Spleen (tissue), 11 donors: ENCODE measurements around the gene CCDC184. TPM values are rescaled to one million over a fixed set of nuclear protein-coding genes. Genes with fewer than 3 reads are reported as not detected.
"Not testable (repeated sequence)": the region's sequence is repeated elsewhere in the genome, so short reads cannot be mapped to it uniquely, and the experiment has no call there.

Source experiments
- DNase-seq: peaks from one replicate; pipeline ENCODE4 v3.0.0-alpha.2; 2020
- H3K27ac ChIP-seq, 8 donors: fragments of 200-600 bp; sonication (generic) in 7 of 8; 1 replicate in 4 of 8; 2 replicates in 4 of 8; pipeline versions ENCODE4 v1.5.0 to v1.8.0; 2016 to 2021; ENCODE audit warnings: inconsistent platforms in 4 of 8, mild to moderate bottlenecking in 4 of 8, moderate library complexity in 1 of 8
- H3K27me3 ChIP-seq, 7 donors: fragments of 200-600 bp; sonication (generic) in 6 of 7; replicated peaks in 1 of 7; 1 replicate in 4 of 7; 2 replicates in 3 of 7; pipeline versions ENCODE4 v1.5.0 to v1.8.0; 2016 to 2021; ENCODE audit warnings: inconsistent platforms in 3 of 7, mild to moderate bottlenecking in 1 of 7
- H3K36me3 ChIP-seq, 6 donors: fragments of 200-600 bp; sonication (generic) in 5 of 6; 1 replicate in 4 of 6; 2 replicates in 2 of 6; pipeline versions ENCODE4 v1.5.0 to v1.8.0; 2016 to 2021; ENCODE audit warnings: inconsistent platforms in 2 of 6
- H3K4me1 ChIP-seq, 6 donors: fragments of 200-600 bp; sonication (generic) in 5 of 6; 1 replicate in 3 of 6; 2 replicates in 3 of 6; pipeline versions ENCODE4 v1.5.0 to v1.8.0; 2016 to 2021; ENCODE audit warnings: inconsistent platforms in 3 of 6
- H3K4me3 ChIP-seq, 8 donors: fragments of 200-600 bp; sonication (generic) in 7 of 8; 1 replicate in 4 of 8; 2 replicates in 4 of 8; pipeline versions ENCODE4 v1.5.0 to v1.8.0; 2016 to 2021; ENCODE audit warnings: inconsistent platforms in 4 of 8, mild to moderate bottlenecking in 4 of 8, moderate library complexity in 2 of 8
- H3K9me3 ChIP-seq, 8 donors: fragments of 200-600 bp; sonication (generic) in 7 of 8; 1 replicate in 4 of 8; 2 replicates in 4 of 8; pipeline versions ENCODE4 v1.5.0 to v1.8.0; 2016 to 2021; ENCODE audit warnings: inconsistent platforms in 4 of 8
- CTCF ChIP-seq, 11 experiments: fragments of 200-600 bp in 7 of 11; fragments of 450-650 bp in 4 of 11; sonication (generic) in 4 of 11; IDR thresholded peaks in 8 of 11; conservative IDR thresholded peaks in 3 of 11; 1 replicate in 7 of 11; 2 replicates in 4 of 11; pipeline versions ENCODE4 v1.4.0 to v1.8.0; 2016 to 2021; ENCODE audit warnings: antibody characterized with exemption in 11 of 11, inconsistent platforms in 4 of 11, mild to moderate bottlenecking in 1 of 11
- POLR2A ChIP-seq, 3 donors: fragments of 450-650 bp; IDR thresholded peaks; one replicate each; pipeline ENCODE4 v1.5.1; 2017; ENCODE audit warnings: antibody characterized with exemption in 3 of 3, mild to moderate bottlenecking in 1 of 3
- POLR2AphosphoS5 ChIP-seq, 3 donors: sonication (generic); formaldehyde crosslinking; IDR thresholded peaks; one replicate each; pipeline ENCODE4 v1.5.1; 2017; ENCODE audit warnings: antibody characterized with exemption in 3 of 3
- WGBS, 5 donors: extraction: QIAGEN DNeasy Blood & Tissue Kit in 3 of 5; methylation state at CpG; one replicate each; pipeline versions ENCODE4 v1.1.5 to v1.1.7; 2013 to 2018; 5-methylcytosine and 5-hydroxymethylcytosine counted together
- intact Hi-C: fragments of 100-400 bp; cut with DNase I; formaldehyde crosslinking; loops from one replicate; pipeline ENCODE4 v1.15.0; 2023; ENCODE audit warnings: low total_unique reads
- polyA plus RNA-seq, 3 donors: library from polyadenylated mRNA; stranded (reverse); fragments of 200-250 nt; gene quantifications; one replicate each; pipeline ENCODE4 v1.2.1, GENCODE V29; 2013
- total RNA-seq, 7 donors: library from RNA; depleted of rRNA in 3 of 7; stranded (reverse); fragments of >200 nt in 3 of 7; fragmentation: NEBNext Ultra II Directional in 4 of 7; extraction: Animal tissue kit (Norgen Biotek cat#: 25700) in 4 of 7; gene quantifications; one replicate each; pipeline versions ENCODE4 v1.1.0 to v1.2.1, GENCODE V29; 2016 to 2021
- donor health status: healthy with polysubstance abuse.
- donor health status: DM: no; HTN: no; CAD: no; lungs with moderate emphysema.
- donor health status: DM: no; HTN: no; CAD: no.
- donor health status: Bipolar disorder and iron deficiency.
- donor health status: healthy.
- donor health status: DM: no; HTN: no; CAD: no.
- donor health status: DM: yes; HTN: yes; CAD: no.

The CCDC184 gene
- total and polyA plus RNA-seq, 10 donors: 0.45 to 1.7 (median 0.88) TPM

GRCh38 chr12:48203192-48203591, 19.7 kb downstream of the CCDC184 start, which contains the start of gene OR10AD1:
OR10AD1 (minus strand) TSS chr12:48203292; CDS start chr12:48203292, 0 bp downstream.
- intact Hi-C loops: no loop called here
- 92 to 97% (median 94%) methylated on average over 4 of the region's 4 CpGs for WGBS, 5 donors
- Histone ChIP-seq H3K27ac (no peak within 1 kb of the TSS), H3K9me3 (peaks cover 0 to 59% (median 44%) of the 10 kb centered on the region in 8 donors), H3K36me3 (peaks cover 0 to 20% (median 0%) of the 10 kb centered on the region in 6 donors), H3K4me1 (peaks cover 10 to 34% (median 26%) of the 10 kb centered on the region in 6 donors), H3K4me3 (no peak within 1 kb of the TSS), H3K27me3 (no peaks in the 10 kb centered on the region)
- DNase-seq: no peak
- TF ChIP-seq POLR2A (IDR thresholded peaks at IDR 0.05) (no peak), CTCF (IDR thresholded peaks at IDR 0.05 in 8 of 11, conservative IDR thresholded peaks at IDR 0.05 in 3 of 11) (no peak), POLR2AphosphoS5 (IDR thresholded peaks at IDR 0.05) (no peak)

GRCh38 chr12:48209495-48209894, 26.1 kb downstream of the CCDC184 start:
- H3K4me3 ChIP-seq, DNase-seq, H3K27me3 ChIP-seq, H3K27ac ChIP-seq, intact Hi-C loops: not testable (repeated sequence)
- Histone ChIP-seq H3K36me3 (peaks cover 0 to 19% (median 0%) of the 10 kb centered on the region in 6 donors), H3K4me1 (peaks cover 0 to 13% (median 0%) of the 10 kb centered on the region in 6 donors), H3K9me3 (peaks cover 0 to 54% (median 52%) of the 10 kb centered on the region in 8 donors)
- 92 to 100% (median 100%) methylated on average over 1 to 2 of the region's 2 CpGs for WGBS, 5 donors

- H3K27ac ChIP-seq: no peak overlapping the region
- H3K4me3 ChIP-seq: no peak overlapping the region
- intact Hi-C loops: no loop called here
- no peak for DNase-seq
- no peaks in the 10 kb centered on the region for H3K36me3 ChIP-seq
- H3K4me1 ChIP-seq: peaks cover 0 to 17% (median 2%) of the 10 kb centered on the region in 6 donors
- H3K27me3 ChIP-seq: no peaks in the 10 kb centered on the region
- TF ChIP-seq CTCF (IDR thresholded peaks at IDR 0.05 in 8 of 11, conservative IDR thresholded peaks at IDR 0.05 in 3 of 11): no peak
- H3K9me3 ChIP-seq: no peaks in the 10 kb centered on the region
These were observed 33.3 kb downstream of the CCDC184 start for GRCh38 chr12:48216785-48217184.

- DNase-seq: no peak
- Histone ChIP-seq H3K4me1 (peaks cover 0 to 5% (median 0%) of the 10 kb centered on the region in 6 donors), H3K9me3 (peaks cover 0 to 3% (median 0%) of the 10 kb centered on the region in 8 donors), H3K27me3 (peaks cover 0 to 11% (median 0%) of the 10 kb centered on the region in 7 donors), H3K27ac (no peak overlapping the region), H3K4me3 (no peak overlapping the region), H3K36me3 (no peaks in the 10 kb centered on the region)
- TF ChIP-seq POLR2AphosphoS5 (IDR thresholded peaks at IDR 0.05) (no peak), POLR2A (IDR thresholded peaks at IDR 0.05) (no peak), CTCF (IDR thresholded peaks at IDR 0.05 in 8 of 11, conservative IDR thresholded peaks at IDR 0.05 in 3 of 11) (no peak)
- WGBS, 5 donors: 85 to 98% (median 93%) methylated on average over 1 of the region's 1 CpG
- intact Hi-C loops: no loop called here
These were observed 36.2 kb downstream of the CCDC184 start for GRCh38 chr12:48219631-48220030.

GRCh38 chr12:48220701-48221100, 37.3 kb downstream of the CCDC184 start:
- no peak for DNase-seq
- TF ChIP-seq CTCF (IDR thresholded peaks at IDR 0.05 in 8 of 11, conservative IDR thresholded peaks at IDR 0.05 in 3 of 11): no peak
- no peak for TF ChIP-seq POLR2AphosphoS5 (IDR thresholded peaks at IDR 0.05)
- TF ChIP-seq POLR2A (IDR thresholded peaks at IDR 0.05): no peak
- H3K9me3 ChIP-seq: peaks cover 0 to 4% (median 0%) of the 10 kb centered on the region in 8 donors
- 89 to 96% (median 93%) methylated on average over 1 of the region's 1 CpG for WGBS, 5 donors
- intact Hi-C loops: no loop called here
- H3K36me3 ChIP-seq: no peaks in the 10 kb centered on the region
- peaks cover 0 to 17% (median 0%) of the 10 kb centered on the region in 7 donors for H3K27me3 ChIP-seq
- no peak overlapping the region for H3K4me3 ChIP-seq
- no peak overlapping the region for H3K27ac ChIP-seq
- H3K4me1 ChIP-seq: peaks cover 0 to 5% (median 0%) of the 10 kb centered on the region in 6 donors
